Measurements from ENCODE around the gene DDI1.

GRCh38 chr11:104075706-104076105 is 39.3 kb downstream of the DDI1 start:
- no peak for TF ChIP-seq POLR2A (IDR thresholded peaks at IDR 0.05)
- TF ChIP-seq CTCF (IDR thresholded peaks at IDR 0.05) = no peak

All from testis (tissue), 2 donors.